MM.1S (cell line): Measurements from ENCODE around the gene INPP4B.

Experiments used
- EZH2 ChIP-seq: fragments of 300-600 bp; sonication (generic); optimal IDR thresholded peaks from 2 replicates; pipeline ENCODE3; 2017; ENCODE audit warnings: low read depth, mild to moderate bottlenecking, antibody characterized with exemption, low read length, mixed read lengths
- EZH2phosphoT487 ChIP-seq: fragments of 300-600 bp; sonication (generic); IDR thresholded peaks from 2 replicates; pipeline ENCODE4 v1.6.1; 2018; ENCODE audit warnings: antibody characterized with exemption, low read length
- TF ChIP-seq, protein P1 (sequence below): fragments of 300-600 bp; sonication (generic); IDR thresholded peaks from 2 replicates; pipeline ENCODE4 v1.5.1; 2016; ENCODE audit warnings: antibody characterized with exemption, low read length, mixed read lengths

DNA sequence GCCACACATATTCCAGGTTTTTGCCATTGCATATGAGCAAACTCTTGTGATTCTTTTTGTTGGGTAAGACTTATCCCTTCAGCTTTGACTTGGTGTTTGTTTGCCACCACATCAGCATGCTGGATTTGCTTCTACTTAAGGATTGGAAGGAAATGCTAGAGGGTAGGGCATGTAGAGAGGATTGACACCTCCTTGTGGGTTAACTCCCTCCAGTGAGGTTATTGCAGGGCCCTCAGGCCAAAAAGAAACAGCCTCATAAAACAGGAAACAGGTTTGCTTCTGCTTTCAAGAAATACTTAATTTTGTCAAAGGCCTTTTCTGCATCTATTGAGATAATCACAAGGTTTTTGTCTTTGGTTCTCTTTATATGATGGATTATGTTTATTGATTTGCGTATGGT, 15.2 kb upstream of the INPP4B start:
- TF ChIP-seq EZH2 (no peak), EZH2phosphoT487 (no peak)
- TF ChIP-seq, protein P1, sequence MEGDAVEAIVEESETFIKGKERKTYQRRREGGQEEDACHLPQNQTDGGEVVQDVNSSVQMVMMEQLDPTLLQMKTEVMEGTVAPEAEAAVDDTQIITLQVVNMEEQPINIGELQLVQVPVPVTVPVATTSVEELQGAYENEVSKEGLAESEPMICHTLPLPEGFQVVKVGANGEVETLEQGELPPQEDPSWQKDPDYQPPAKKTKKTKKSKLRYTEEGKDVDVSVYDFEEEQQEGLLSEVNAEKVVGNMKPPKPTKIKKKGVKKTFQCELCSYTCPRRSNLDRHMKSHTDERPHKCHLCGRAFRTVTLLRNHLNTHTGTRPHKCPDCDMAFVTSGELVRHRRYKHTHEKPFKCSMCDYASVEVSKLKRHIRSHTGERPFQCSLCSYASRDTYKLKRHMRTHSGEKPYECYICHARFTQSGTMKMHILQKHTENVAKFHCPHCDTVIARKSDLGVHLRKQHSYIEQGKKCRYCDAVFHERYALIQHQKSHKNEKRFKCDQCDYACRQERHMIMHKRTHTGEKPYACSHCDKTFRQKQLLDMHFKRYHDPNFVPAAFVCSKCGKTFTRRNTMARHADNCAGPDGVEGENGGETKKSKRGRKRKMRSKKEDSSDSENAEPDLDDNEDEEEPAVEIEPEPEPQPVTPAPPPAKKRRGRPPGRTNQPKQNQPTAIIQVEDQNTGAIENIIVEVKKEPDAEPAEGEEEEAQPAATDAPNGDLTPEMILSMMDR, result no peak
